C4-2B (cell line): Measurements from ENCODE around the gene DEFB127.
"Not testable (repeated sequence)": the region's sequence is repeated elsewhere in the genome, so short reads cannot be mapped to it uniquely, and the experiment has no call there.

Source experiments
- H3K27ac ChIP-seq: fragments of 450-650 bp; 2 replicates; pipeline ENCODE4 v1.5.1; 2017
- CTCF ChIP-seq: fragments of 450-650 bp; conservative IDR thresholded peaks from 2 replicates; pipeline ENCODE4 v1.5.1; 2017; ENCODE audit warnings: mild to moderate bottlenecking
- ZFX ChIP-seq: fragments of 450-650 bp; IDR thresholded peaks from 2 replicates; pipeline ENCODE4 v1.6.1; 2017

The DEFB127 gene

GRCh38 chr20:199996-200395 lies 42.7 kb downstream of the DEFB127 start:
- no peak overlapping the region for H3K27ac ChIP-seq
- TF ChIP-seq CTCF (no peak), ZFX (no peak)

GRCh38 chr20:203630-204029 lies 46.4 kb downstream of the DEFB127 start:
- not testable (repeated sequence) for H3K27ac ChIP-seq
